Measurements from ENCODE around the gene RPS15A. TPM values are rescaled to one million over a fixed set of nuclear protein-coding genes. Genes with fewer than 3 reads are reported as not detected.

The RPS15A gene
- total RNA-seq, 4 donors from 2014 or later, result 1,414 to 3,144 (median 2,267) TPM

- intact Hi-C loops (cut with DNase I), result loop anchor here (5.0 kb wide), 1 partner anchor 163 kb away; no protein-coding TSS in a partner anchor
- H3K27ac ChIP-seq, result peak overlapping the region in 1 of 3 donors; percentile 68
- 67 to 68% methylated on average over 5 of the region's 5 CpGs for WGBS, 2 donors
Observed at GRCh38 chr16:18803569-18804462, 13.7 kb upstream of the RPS15A start.

GRCh38 chr16:18802767-18803343 lies 12.7 kb upstream of the RPS15A start:
- peaks cover 0 to 1% of the 10 kb centered on the region in 2 donors for H3K36me3 ChIP-seq
- H3K9me3 ChIP-seq, result no peaks in the 10 kb centered on the region
- no peak for TF ChIP-seq CTCF (IDR thresholded peaks at IDR 0.05)
- TF ChIP-seq POLR2A (IDR thresholded peaks at IDR 0.05), result no peak
- DNase-seq, result no peak
- H3K27ac ChIP-seq, result no peak overlapping the region
- intact Hi-C loops (cut with DNase I), result loop anchor here (5.0 kb wide), 1 partner anchor 164 kb away; no protein-coding TSS in a partner anchor
- WGBS, 2 donors, result 93 to 95% methylated on average over 16 of the region's 16 CpGs
- H3K4me1 ChIP-seq, result peaks cover 31 to 32% of the 10 kb centered on the region in 2 donors
- H3K4me3 ChIP-seq (replicated peaks in 1 of 3), result no peak overlapping the region
- no peaks in the 10 kb centered on the region for H3K27me3 ChIP-seq

More at GRCh38 chr16:18803569-18804462, 13.7 kb upstream of the RPS15A start:
- TF ChIP-seq POLR2A (IDR thresholded peaks at IDR 0.05), result no peak
- TF ChIP-seq CTCF (IDR thresholded peaks at IDR 0.05), result no peak
- peaks cover 8 to 11% of the 10 kb centered on the region in 2 donors for H3K36me3 ChIP-seq
- H3K4me3 ChIP-seq (replicated peaks in 1 of 3), result no peak overlapping the region
- no peaks in the 10 kb centered on the region for H3K9me3 ChIP-seq
- DNase-seq, result no peak
- peaks cover 23% of the 10 kb centered on the region in 2 donors for H3K4me1 ChIP-seq
- no peaks in the 10 kb centered on the region for H3K27me3 ChIP-seq

GRCh38 chr16:18801145-18801972 lies 11.2 kb upstream of the RPS15A start, which contains the start of gene ARL6IP1:
ARL6IP1 (minus strand) TSS chr16:18801549; CDS start chr16:18801466, 83 bp downstream.
- no peaks in the 10 kb centered on the region for H3K9me3 ChIP-seq
- DNase-seq, result peak; percentile 100
- intact Hi-C loops (cut with DNase I), result loop anchor here (5.0 kb wide), 1 partner anchor 166 kb away; no protein-coding TSS in a partner anchor
- H3K27me3 ChIP-seq, result no peaks in the 10 kb centered on the region
- peak within 1 kb of the TSS; percentile 31 to 84 (median 69) for H3K4me3 ChIP-seq (replicated peaks in 1 of 3)
- WGBS, 2 donors, result 1 to 2% methylated on average over 11 to 49 of the region's 77 CpGs
- peak within 1 kb of the TSS; percentile 84 to 87 (median 85) for H3K27ac ChIP-seq
- TF ChIP-seq CTCF (IDR thresholded peaks at IDR 0.05) (peak; percentile 66 to 98 (median 88)), POLR2A (IDR thresholded peaks at IDR 0.05) (peak; percentile 98 to 100)
- no peaks in the 10 kb centered on the region for H3K36me3 ChIP-seq
- H3K4me1 ChIP-seq, result peaks cover 36 to 40% of the 10 kb centered on the region in 2 donors

- TF ChIP-seq CTCF (IDR thresholded peaks at IDR 0.05), result no peak
- no peak for TF ChIP-seq POLR2A (IDR thresholded peaks at IDR 0.05)
- no peaks in the 10 kb centered on the region for H3K27me3 ChIP-seq
- H3K27ac ChIP-seq, result peak overlapping the region; percentile 53 to 87 (median 60)
- peaks cover 36 to 40% of the 10 kb centered on the region in 2 donors for H3K4me1 ChIP-seq
- peak; percentile 15 to 23 for DNase-seq
- 0% methylated on average over 15 of the region's 15 CpGs for WGBS, 2 donors
- intact Hi-C loops (cut with DNase I), result loop anchor here (5.0 kb wide), 1 partner anchor 167 kb away; no protein-coding TSS in a partner anchor
- H3K9me3 ChIP-seq, result no peaks in the 10 kb centered on the region
- H3K4me3 ChIP-seq (replicated peaks in 1 of 3), result peak overlapping the region; percentile 31 to 84 (median 69)
- no peaks in the 10 kb centered on the region for H3K36me3 ChIP-seq
Observed at GRCh38 chr16:18800775-18801144, 10.6 kb upstream of the RPS15A start.

Measured in thyroid gland (tissue), 4 donors.